Psoas muscle (tissue), 8 donors: ENCODE data around the gene GRID1. TPM values are rescaled to one million over a fixed set of nuclear protein-coding genes. Genes with fewer than 3 reads are reported as not detected.

ENCODE experiments used
- ATAC-seq, 4 donors: fragments of 200-7000 bp; cut with Tn5 transposase; one replicate each; pipeline ENCODE4 v1.9.1; 2020; ENCODE audit warnings: moderate library complexity in 3 of 4, mild to moderate bottlenecking in 2 of 4
- DNase-seq, 2 donors: peaks; one replicate each; pipeline ENCODE4 v3.0.0-alpha.2; 2020
- H3K27ac ChIP-seq: fragments of 200-600 bp; one replicate; pipeline ENCODE4 v1.8.0; 2022
- H3K27me3 ChIP-seq, 3 donors: fragments of 200-600 bp in 1 of 3; one replicate each; pipeline versions ENCODE4 v1.6.1 to v1.8.0; 2013 to 2022; ENCODE audit warnings: low read length in 2 of 3, mild to moderate bottlenecking in 2 of 3, moderate library complexity in 1 of 3; ENCODE audit not compliant: insufficient read depth in 3 of 3
- H3K36me3 ChIP-seq, 2 donors: fragments of 200-600 bp in 1 of 2; one replicate each; pipeline versions ENCODE4 v1.6.1 to v1.8.0; 2013 to 2022; ENCODE audit warnings: low read depth in 1 of 2, mild to moderate bottlenecking in 1 of 2, moderate library complexity in 1 of 2; ENCODE audit not compliant: insufficient read depth in 1 of 2
- H3K4me1 ChIP-seq: fragments of 200-600 bp; one replicate; pipeline ENCODE4 v1.8.0; 2022
- H3K4me3 ChIP-seq: fragments of 200-600 bp; one replicate; pipeline ENCODE4 v1.8.0; 2022; ENCODE audit warnings: mild to moderate bottlenecking
- H3K9me3 ChIP-seq: fragments of 200-600 bp; one replicate; pipeline ENCODE4 v1.8.0; 2022
- WGBS, 3 donors: extraction: QIAGEN DNeasy Blood & Tissue Kit; methylation state at CpG; one replicate each; pipeline versions ENCODE4 v1.1.6 to v1.1.7; 2013; 5-methylcytosine and 5-hydroxymethylcytosine counted together
- intact Hi-C, 2 donors: fragments of 100-400 bp; cut with DNase I; formaldehyde crosslinking; loops; one replicate each; pipeline versions ENCODE4 v1.11.0 to v1.14.2; 2022
- polyA plus RNA-seq, 3 donors: library from polyadenylated mRNA; stranded (reverse); fragments of 200-250 nt; gene quantifications; one replicate each; pipeline ENCODE4 v1.2.3, GENCODE V29; 2013
- total RNA-seq, 4 donors: library from RNA; stranded (reverse); fragmentation: NEBNext Ultra II Directional in 2 of 4; extraction: Animal tissue kit (Norgen Biotek cat#: 25700) in 2 of 4; gene quantifications; one replicate each; pipeline versions ENCODE4 v1.2.1 to v1.2.4, GENCODE V29; 2021 to 2023
- TF ChIP-seq, protein P1 (sequence below): fragments of 200-600 bp; IDR thresholded peaks from one replicate; pipeline ENCODE4 v1.8.0; 2022; ENCODE audit warnings: antibody characterized with exemption
- donor health status: healthy with polysubstance abuse.
- donor health status: DM: no; HTN: no; CAD: no; lungs with moderate emphysema.
- donor health status: Bipolar disorder and iron deficiency.
- donor health status: healthy.
- donor health status: DM: yes; HTN: yes; CAD: no.
- donor health status: DM: no; HTN: no; CAD: no.
- donor health status: DM: no; HTN: no; CAD: no.
- donor health status: DM: yes; HTN: yes; CAD: no.

The GRID1 gene
- total and polyA plus RNA-seq, 7 donors: 0.17 to 0.56 (median 0.24) TPM

DNA sequence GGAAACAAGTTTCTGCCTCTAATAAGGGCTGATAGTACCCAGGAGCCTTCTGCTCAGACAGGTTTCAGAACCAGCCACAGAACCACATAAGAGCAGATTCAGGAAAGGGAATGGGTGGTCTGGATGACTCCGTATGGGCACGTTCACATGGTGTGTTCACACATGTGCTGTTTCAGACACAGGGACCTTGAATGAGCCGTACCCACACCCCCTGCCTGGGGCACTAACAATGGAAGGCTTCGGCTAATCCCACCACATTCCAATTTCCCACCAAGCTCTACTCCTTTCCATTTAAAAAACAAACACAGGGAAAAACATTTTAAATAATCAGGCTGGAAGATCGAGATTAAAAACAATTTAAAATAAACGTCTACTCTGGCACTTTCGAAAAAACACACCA, 217.3 kb downstream of the GRID1 start:
- no peak for DNase-seq
- H3K27me3 ChIP-seq: peaks cover 0 to 4% (median 1%) of the 10 kb centered on the region in 3 donors
- TF ChIP-seq, protein P1, sequence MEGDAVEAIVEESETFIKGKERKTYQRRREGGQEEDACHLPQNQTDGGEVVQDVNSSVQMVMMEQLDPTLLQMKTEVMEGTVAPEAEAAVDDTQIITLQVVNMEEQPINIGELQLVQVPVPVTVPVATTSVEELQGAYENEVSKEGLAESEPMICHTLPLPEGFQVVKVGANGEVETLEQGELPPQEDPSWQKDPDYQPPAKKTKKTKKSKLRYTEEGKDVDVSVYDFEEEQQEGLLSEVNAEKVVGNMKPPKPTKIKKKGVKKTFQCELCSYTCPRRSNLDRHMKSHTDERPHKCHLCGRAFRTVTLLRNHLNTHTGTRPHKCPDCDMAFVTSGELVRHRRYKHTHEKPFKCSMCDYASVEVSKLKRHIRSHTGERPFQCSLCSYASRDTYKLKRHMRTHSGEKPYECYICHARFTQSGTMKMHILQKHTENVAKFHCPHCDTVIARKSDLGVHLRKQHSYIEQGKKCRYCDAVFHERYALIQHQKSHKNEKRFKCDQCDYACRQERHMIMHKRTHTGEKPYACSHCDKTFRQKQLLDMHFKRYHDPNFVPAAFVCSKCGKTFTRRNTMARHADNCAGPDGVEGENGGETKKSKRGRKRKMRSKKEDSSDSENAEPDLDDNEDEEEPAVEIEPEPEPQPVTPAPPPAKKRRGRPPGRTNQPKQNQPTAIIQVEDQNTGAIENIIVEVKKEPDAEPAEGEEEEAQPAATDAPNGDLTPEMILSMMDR: no peak
- no peaks in the 10 kb centered on the region for H3K4me1 ChIP-seq
- no peak overlapping the region for H3K27ac ChIP-seq
- ATAC-seq: no peak
- H3K4me3 ChIP-seq: no peak overlapping the region
- intact Hi-C loops: no loop called here
- H3K36me3 ChIP-seq: no peaks in the 10 kb centered on the region
- WGBS, 3 donors: 60 to 68% (median 60%) methylated on average over 7 of the region's 7 CpGs
- H3K9me3 ChIP-seq: no peaks in the 10 kb centered on the region

DNA sequence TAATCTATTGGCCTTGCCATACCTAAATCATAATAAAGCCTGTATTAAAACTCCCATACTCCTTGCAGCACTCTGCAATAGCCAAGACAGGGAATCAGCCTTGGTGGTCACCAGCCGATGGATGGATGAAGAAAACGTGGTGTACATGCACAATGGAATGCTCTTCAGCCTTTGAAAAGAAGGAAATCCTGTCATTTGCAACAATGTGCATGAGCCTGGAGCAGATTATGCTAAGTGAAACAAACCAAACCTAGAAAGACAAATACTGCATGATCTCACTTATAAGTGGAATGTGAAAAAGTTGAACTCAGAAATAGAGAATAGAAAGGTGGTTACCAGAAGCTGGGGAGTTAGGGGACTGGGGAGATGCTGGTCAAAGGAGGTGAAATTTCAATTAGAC, 218.5 kb downstream of the GRID1 start:
- Histone ChIP-seq H3K9me3 (no peaks in the 10 kb centered on the region), H3K4me1 (no peaks in the 10 kb centered on the region), H3K27ac (no peak overlapping the region), H3K4me3 (no peak overlapping the region), H3K27me3 (peaks cover 0 to 4% (median 4%) of the 10 kb centered on the region in 3 donors), H3K36me3 (no peaks in the 10 kb centered on the region)
- TF ChIP-seq, protein P1: no peak
- 52 to 71% (median 67%) methylated on average over 2 of the region's 2 CpGs for WGBS, 3 donors
- DNase-seq (no peak), ATAC-seq (no peak)
- intact Hi-C loops: no loop called here

DNA sequence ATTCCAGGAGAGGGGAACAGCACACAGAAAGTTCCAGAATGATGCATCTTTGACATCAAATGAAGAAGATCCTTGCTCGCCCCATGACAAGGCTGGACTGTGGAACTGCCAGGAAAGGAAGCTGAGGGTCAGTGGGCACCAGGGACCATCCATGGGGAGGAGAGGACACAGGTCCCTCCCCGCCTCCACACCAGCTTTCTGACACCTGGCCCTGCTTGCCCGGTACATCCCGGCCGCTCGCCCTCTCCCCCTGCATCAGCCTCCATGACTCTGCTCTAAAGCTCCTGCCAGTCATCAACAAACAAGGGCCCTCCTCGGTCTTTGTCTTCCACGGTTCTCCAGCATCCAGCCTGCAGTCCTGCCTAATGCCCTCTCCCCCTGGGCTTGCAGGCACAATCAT, 222.3 kb downstream of the GRID1 start:
- TF ChIP-seq, protein P1: no peak
- 73 to 86% (median 82%) methylated on average over 8 of the region's 8 CpGs for WGBS, 3 donors
- H3K36me3 ChIP-seq: no peaks in the 10 kb centered on the region
- no peak overlapping the region for H3K4me3 ChIP-seq
- H3K27me3 ChIP-seq: peaks cover 0 to 4% (median 4%) of the 10 kb centered on the region in 3 donors
- DNase-seq: no peak
- no peaks in the 10 kb centered on the region for H3K9me3 ChIP-seq
- intact Hi-C loops: no loop called here
- no peaks in the 10 kb centered on the region for H3K4me1 ChIP-seq
- no peak for ATAC-seq
- H3K27ac ChIP-seq: no peak overlapping the region

DNA sequence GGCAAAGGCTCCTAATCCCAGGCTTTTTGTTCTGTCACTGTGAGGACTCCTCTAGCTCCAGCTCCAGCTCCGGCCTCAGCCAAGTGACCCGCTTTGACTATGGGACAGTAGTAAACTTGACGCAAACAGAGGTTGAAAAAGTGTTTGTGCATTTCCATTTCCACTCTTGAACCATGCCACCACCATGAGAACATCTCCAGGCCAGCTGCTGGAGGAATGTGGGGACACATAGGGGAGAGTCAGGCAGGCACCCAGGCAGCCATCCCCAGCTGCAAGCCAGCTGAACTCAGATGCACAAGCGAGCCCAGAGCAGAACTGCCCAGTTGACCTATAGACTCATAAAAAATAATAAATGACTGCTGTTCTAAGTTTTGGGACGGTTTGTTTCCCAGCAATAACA, 224.7 kb downstream of the GRID1 start:
- peaks cover 0 to 4% (median 0%) of the 10 kb centered on the region in 3 donors for H3K27me3 ChIP-seq
- WGBS, 3 donors: 60 to 66% (median 62%) methylated on average over 5 of the region's 5 CpGs
- H3K4me3 ChIP-seq: no peak overlapping the region
- no peak overlapping the region for H3K27ac ChIP-seq
- intact Hi-C loops: no loop called here
- no peaks in the 10 kb centered on the region for H3K9me3 ChIP-seq
- TF ChIP-seq, protein P1: no peak
- ATAC-seq (no peak), DNase-seq (no peak)
- no peaks in the 10 kb centered on the region for H3K4me1 ChIP-seq
- H3K36me3 ChIP-seq: no peaks in the 10 kb centered on the region

DNA sequence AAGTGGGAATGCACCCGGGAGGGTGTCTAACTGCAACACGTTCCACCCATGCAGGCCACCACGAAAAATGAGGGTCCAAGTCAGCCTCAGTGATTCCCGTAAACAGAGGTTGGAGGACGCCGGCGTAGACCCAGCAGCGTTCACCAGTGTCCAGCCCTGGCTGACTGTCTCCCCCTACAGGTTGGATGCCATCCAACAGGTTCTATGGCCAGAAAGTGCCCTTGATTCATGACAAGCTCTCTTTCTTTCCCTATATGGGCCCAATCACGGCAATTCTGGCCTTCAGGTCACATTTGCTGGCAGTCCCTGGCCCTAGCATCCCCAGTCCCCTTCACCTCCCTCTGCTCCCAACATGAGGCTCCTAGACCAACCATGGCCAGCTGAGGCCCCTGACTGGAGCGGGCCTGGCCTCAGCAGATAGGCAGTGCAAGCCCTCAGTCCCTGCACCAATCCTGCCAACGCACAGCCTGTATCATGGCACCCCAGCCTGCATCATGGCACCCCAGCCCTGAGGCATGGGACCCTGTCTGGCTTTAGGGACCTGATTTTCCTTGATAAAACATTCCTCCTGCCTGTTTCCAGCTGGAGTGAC, 227.4 kb downstream of the GRID1 start:
- TF ChIP-seq, protein P1: peak; percentile 39
- H3K9me3 ChIP-seq: no peaks in the 10 kb centered on the region
- no peaks in the 10 kb centered on the region for H3K36me3 ChIP-seq
- WGBS, 3 donors: 80 to 89% (median 82%) methylated on average over 11 of the region's 11 CpGs
- ATAC-seq: no peak
- H3K27ac ChIP-seq: no peak overlapping the region
- DNase-seq: no peak
- no peaks in the 10 kb centered on the region for H3K4me1 ChIP-seq
- no peak overlapping the region for H3K4me3 ChIP-seq
- intact Hi-C loops: loop anchor here in 1 of 2 donors (10.0 kb wide), 1 partner anchor 494 kb away; no protein-coding TSS in a partner anchor
- peaks cover 0 to 4% (median 0%) of the 10 kb centered on the region in 3 donors for H3K27me3 ChIP-seq
